Activated gamma-delta T cell treated with anti-CD3 and anti-CD28 coated beads, Interleukin-2, amount 50 U/mL, for 16 hours (primary cell): ENCODE data around the gene MON2.
"Not testable (repeated sequence)": the region's sequence is repeated elsewhere in the genome, so short reads cannot be mapped to it uniquely, and the experiment has no call there.

Experiments used
- DNase-seq: peaks from one replicate; pipeline ENCODE4 v3.0.0-alpha.2; 2020; ENCODE audit warnings: low read depth

The MON2 gene

GRCh38 chr12:62543741-62544140 is 77.1 kb downstream of the MON2 start:
- no peak for DNase-seq

GRCh38 chr12:62552906-62553556 is 86.4 kb downstream of the MON2 start:
- DNase-seq = no peak

GRCh38 chr12:62559366-62559765 is 92.7 kb downstream of the MON2 start:
- DNase-seq = not testable (repeated sequence)

- DNase-seq = no peak
Measured at GRCh38 chr12:62562846-62563245, 96.2 kb downstream of the MON2 start.

- no peak for DNase-seq
Measured at GRCh38 chr12:62575036-62575435, 108.4 kb downstream of the MON2 start.

- DNase-seq = no peak
Measured at GRCh38 chr12:62576503-62576902, 109.9 kb downstream of the MON2 start.

- DNase-seq = no peak
Measured at GRCh38 chr12:62578726-62579125, 112.1 kb downstream of the MON2 start.

GRCh38 chr12:62581288-62582064 is 114.8 kb downstream of the MON2 start:
- no peak for DNase-seq

- DNase-seq = no peak
Measured at GRCh38 chr12:62582065-62582366, 115.4 kb downstream of the MON2 start.

- DNase-seq = no peak
Measured at GRCh38 chr12:62584619-62585018, 118.0 kb downstream of the MON2 start.

GRCh38 chr12:62586850-62587249 is 120.2 kb downstream of the MON2 start:
- no peak for DNase-seq

- DNase-seq = no peak
Measured at GRCh38 chr12:62588916-62589315, 122.3 kb downstream of the MON2 start.

GRCh38 chr12:62597253-62597652 is 130.6 kb downstream of the MON2 start:
- no peak for DNase-seq

- DNase-seq = no peak
Measured at GRCh38 chr12:62598846-62599245, 132.2 kb downstream of the MON2 start.

- DNase-seq = no peak
Measured at GRCh38 chr12:62599854-62600437, 133.3 kb downstream of the MON2 start.

- no peak for DNase-seq
Measured at GRCh38 chr12:62601765-62602164, 135.1 kb downstream of the MON2 start.

GRCh38 chr12:62602255-62603060 is 135.8 kb downstream of the MON2 start:
- peak; percentile 80 for DNase-seq

GRCh38 chr12:62603061-62603810 is 136.6 kb downstream of the MON2 start:
- peak; percentile 68 for DNase-seq

GRCh38 chr12:62603811-62604098 is 137.1 kb downstream of the MON2 start:
- no peak for DNase-seq

- DNase-seq = no peak
Measured at GRCh38 chr12:62604373-62604772, 137.7 kb downstream of the MON2 start.

GRCh38 chr12:62604871-62605270 is 138.2 kb downstream of the MON2 start:
- no peak for DNase-seq

GRCh38 chr12:62605981-62606380 is 139.4 kb downstream of the MON2 start:
- DNase-seq = no peak
